ENCODE results near the gene SUN1.

DNA sequence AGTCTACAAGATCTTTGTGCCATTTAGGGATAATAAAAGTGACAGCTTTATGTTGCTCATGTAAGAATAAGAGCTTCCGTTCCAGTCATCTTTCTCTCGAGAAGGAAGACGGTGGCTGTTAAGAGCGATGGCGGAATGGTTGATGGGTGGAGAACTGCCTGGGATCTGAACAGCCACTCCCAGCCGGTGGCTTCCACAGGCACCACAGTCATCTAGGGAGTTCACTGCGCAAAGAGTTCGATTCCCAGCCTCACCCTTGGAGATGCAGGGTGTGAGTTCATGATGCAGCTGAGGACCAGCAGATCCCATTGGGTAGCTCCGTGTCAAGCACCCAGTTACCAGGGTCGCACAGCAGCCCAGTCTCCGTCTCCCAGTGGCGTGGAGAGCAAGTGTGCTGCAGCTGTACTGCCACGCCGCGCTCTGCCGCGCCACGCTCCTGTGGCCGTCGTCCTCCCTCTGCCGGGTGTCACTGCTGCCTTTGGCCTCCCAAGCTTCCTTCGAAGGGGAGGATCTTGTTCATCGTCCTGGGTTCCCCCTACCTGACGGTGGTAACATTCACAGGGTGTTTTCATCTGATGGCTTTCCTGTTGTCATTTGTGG, 7.8 kb downstream of the SUN1 start:
- TF ChIP-seq POLR2A (IDR thresholded peaks at IDR 0.05) = no peak
- TF ChIP-seq, protein P1, sequence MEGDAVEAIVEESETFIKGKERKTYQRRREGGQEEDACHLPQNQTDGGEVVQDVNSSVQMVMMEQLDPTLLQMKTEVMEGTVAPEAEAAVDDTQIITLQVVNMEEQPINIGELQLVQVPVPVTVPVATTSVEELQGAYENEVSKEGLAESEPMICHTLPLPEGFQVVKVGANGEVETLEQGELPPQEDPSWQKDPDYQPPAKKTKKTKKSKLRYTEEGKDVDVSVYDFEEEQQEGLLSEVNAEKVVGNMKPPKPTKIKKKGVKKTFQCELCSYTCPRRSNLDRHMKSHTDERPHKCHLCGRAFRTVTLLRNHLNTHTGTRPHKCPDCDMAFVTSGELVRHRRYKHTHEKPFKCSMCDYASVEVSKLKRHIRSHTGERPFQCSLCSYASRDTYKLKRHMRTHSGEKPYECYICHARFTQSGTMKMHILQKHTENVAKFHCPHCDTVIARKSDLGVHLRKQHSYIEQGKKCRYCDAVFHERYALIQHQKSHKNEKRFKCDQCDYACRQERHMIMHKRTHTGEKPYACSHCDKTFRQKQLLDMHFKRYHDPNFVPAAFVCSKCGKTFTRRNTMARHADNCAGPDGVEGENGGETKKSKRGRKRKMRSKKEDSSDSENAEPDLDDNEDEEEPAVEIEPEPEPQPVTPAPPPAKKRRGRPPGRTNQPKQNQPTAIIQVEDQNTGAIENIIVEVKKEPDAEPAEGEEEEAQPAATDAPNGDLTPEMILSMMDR (IDR thresholded peaks at IDR 0.05) = no peak
